Right lung (tissue), 10 donors: ENCODE results near the gene ZBTB7B. TPM values are rescaled to one million over a fixed set of nuclear protein-coding genes. Genes with fewer than 3 reads are reported as not detected.

Experiments
- DNase-seq, 2 donors: peaks; one replicate each; pipeline ENCODE4 v3.0.0-alpha.2; 2013
- long read RNA-seq, 8 donors: transcript quantifications; one replicate each; lab custom pipeline, GENCODE V29; 2026
- polyA plus RNA-seq, 5 donors: library from polyadenylated mRNA; unstranded; fragments of 120-200 nt; gene quantifications; one replicate each; pipeline versions ENCODE4 v1.2.1 to v1.2.3, GENCODE V29; 2013; ENCODE audit warnings: inconsistent platforms in 1 of 5, low replicate concordance in 1 of 5; ENCODE audit not compliant: insufficient read length in 5 of 5, insufficient read depth in 1 of 5

ZBTB7B gene
- 10 to 100 TPM; 10.7 to 26.3 (median 18.8) TPM for polyA plus RNA-seq
- long read RNA-seq, donor 1, partial matches to known transcripts, result 0 of 6 reads
- long read RNA-seq, donor 1, other reads (novel, unspliced or antisense), result 0 of 6 reads
- long read RNA-seq, donor 2, partial matches to known transcripts, result 0 of 1 reads
- long read RNA-seq, donor 2, other reads (novel, unspliced or antisense), result 0 of 1 reads
- long read RNA-seq, donor 3, partial matches to known transcripts, result 0 of 3 reads
- long read RNA-seq, donor 3, other reads (novel, unspliced or antisense), result 0 of 3 reads
- long read RNA-seq, donor 4, partial matches to known transcripts, result 12 of 19 reads
- long read RNA-seq, donor 4, other reads (novel, unspliced or antisense), result 0 of 19 reads
- long read RNA-seq, donor 5, partial matches to known transcripts, result 0 of 1 reads
- long read RNA-seq, donor 5, other reads (novel, unspliced or antisense), result 0 of 1 reads
- long read RNA-seq, donor 6, partial matches to known transcripts, result 0 of 6 reads
- long read RNA-seq, donor 6, other reads (novel, unspliced or antisense), result 0 of 6 reads
- long read RNA-seq, donor 7, partial matches to known transcripts, result 0 of 5 reads
- long read RNA-seq, donor 7, other reads (novel, unspliced or antisense), result 0 of 5 reads
- long read RNA-seq, donor 8, partial matches to known transcripts, result 0 of 2 reads
- long read RNA-seq, donor 8, other reads (novel, unspliced or antisense), result 0 of 2 reads

- peak in 1 of 2 donors; percentile 42 for DNase-seq
These were observed at the start of gene ZBTB7B for GRCh38 chr1:155002464-155003226. Gene ZBTB7B (plus strand): TSS chr1:155002802. CDS start chr1:155014661, 11,859 bp downstream.

GRCh38 chr1:154953611-154954038 lies 49.0 kb upstream of the ZBTB7B start:
- DNase-seq, result no peak

GRCh38 chr1:154954541-154954940 lies 48.1 kb upstream of the ZBTB7B start:
- DNase-seq, result no peak

- no peak for DNase-seq
These were observed 47.4 kb upstream of the ZBTB7B start for GRCh38 chr1:154955039-154955717.

GRCh38 chr1:154955718-154956543 lies 46.7 kb upstream of the ZBTB7B start, which contains the start of gene PBXIP1:
Gene PBXIP1 (minus strand): TSS chr1:154956099. CDS start chr1:154953721, 2,378 bp downstream.
- peak; percentile 88 to 92 for DNase-seq

- no peak for DNase-seq
These were observed 46.1 kb upstream of the ZBTB7B start for GRCh38 chr1:154956544-154956941.

- DNase-seq, result no peak
These were observed 45.4 kb upstream of the ZBTB7B start for GRCh38 chr1:154957091-154957657.

- DNase-seq, result no peak
These were observed 44.6 kb upstream of the ZBTB7B start for GRCh38 chr1:154958036-154958435.

- DNase-seq, result no peak
These were observed 43.7 kb upstream of the ZBTB7B start for GRCh38 chr1:154958681-154959425.

- no peak for DNase-seq
These were observed 43.2 kb upstream of the ZBTB7B start for GRCh38 chr1:154959426-154959780.

GRCh38 chr1:154960446-154961136 lies 42.0 kb upstream of the ZBTB7B start:
- no peak for DNase-seq

- peak; percentile 80 to 86 for DNase-seq
These were observed 41.1 kb upstream of the ZBTB7B start, which contains the start of gene PYGO2 for GRCh38 chr1:154961207-154962155. Gene PYGO2 (minus strand): TSS chr1:154961782. CDS start chr1:154961576, 206 bp downstream.

- no peak for DNase-seq
These were observed 40.3 kb upstream of the ZBTB7B start for GRCh38 chr1:154962156-154962749.

- no peak for DNase-seq
These were observed 39.7 kb upstream of the ZBTB7B start for GRCh38 chr1:154962795-154963330.

- no peak for DNase-seq
These were observed 39.0 kb upstream of the ZBTB7B start for GRCh38 chr1:154963643-154964042.

- DNase-seq, result no peak
These were observed 38.2 kb upstream of the ZBTB7B start for GRCh38 chr1:154964359-154964758.

GRCh38 chr1:154966111-154966510 lies 36.5 kb upstream of the ZBTB7B start:
- DNase-seq, result no peak
